GM15510 (cell line): ENCODE data around the gene PSMB5.

Experiments used
- POLR2A ChIP-seq: IDR thresholded peaks from 3 replicates; pipeline ENCODE4 v1.6.1; 2011; ENCODE audit warnings: borderline replicate concordance; ENCODE audit not compliant: insufficient read length; ENCODE audit errors: extremely low read depth

Gene PSMB5

GRCh38 chr14:23035303-23036144, 824 bp upstream of the PSMB5 start:
- no peak for TF ChIP-seq POLR2A

GRCh38 chr14:23033801-23034497, 751 bp downstream of the PSMB5 start:
- no peak for TF ChIP-seq POLR2A

DNA sequence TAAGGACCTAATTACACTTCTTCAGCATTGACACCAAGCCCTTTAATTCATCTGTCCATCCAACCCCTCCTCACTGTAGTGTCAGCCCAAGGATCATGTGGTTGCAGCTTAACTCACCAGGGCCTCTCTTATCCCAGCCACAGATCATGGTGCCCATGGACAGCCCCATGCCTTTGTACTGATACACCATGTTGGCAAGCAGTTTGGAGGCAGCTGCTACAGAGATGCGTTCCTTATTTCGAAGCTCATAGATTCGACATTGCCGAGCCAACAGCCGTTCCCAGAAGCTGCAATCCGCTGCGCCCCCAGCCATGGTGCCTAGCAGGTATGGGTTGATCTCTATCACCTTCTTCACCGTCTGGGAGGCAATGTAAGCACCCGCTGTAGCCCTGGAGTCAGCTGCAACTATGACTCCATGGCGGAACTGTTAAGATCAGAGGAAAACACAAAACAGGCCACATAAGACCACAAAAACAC, 1.4 kb downstream of the PSMB5 start:
- no peak for TF ChIP-seq POLR2A

DNA sequence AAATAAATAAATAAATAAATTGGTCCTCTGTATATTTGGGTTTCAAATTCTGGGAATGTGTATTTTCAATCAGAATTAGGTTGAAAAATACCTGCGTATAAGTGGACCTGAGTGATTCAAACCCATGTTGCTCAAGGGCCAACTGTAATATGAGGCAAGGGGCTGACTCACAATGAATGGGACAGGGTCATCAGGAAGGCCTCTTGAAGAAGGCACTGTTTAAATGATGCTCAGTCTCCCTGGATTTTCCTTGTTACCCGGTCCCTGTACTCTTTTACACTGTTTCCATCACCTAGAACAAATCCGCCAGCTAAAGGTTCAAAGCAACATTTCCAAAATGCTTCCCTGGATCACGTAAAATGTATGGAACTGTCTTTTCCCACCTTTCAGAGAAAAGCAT, 3.8 kb downstream of the PSMB5 start:
- TF ChIP-seq POLR2A, result no peak

GRCh38 chr14:23028799-23029198, 5.9 kb downstream of the PSMB5 start:
- TF ChIP-seq POLR2A, result no peak

GRCh38 chr14:23025151-23025814, 9.4 kb downstream of the PSMB5 start:
- TF ChIP-seq POLR2A, result no peak

DNA sequence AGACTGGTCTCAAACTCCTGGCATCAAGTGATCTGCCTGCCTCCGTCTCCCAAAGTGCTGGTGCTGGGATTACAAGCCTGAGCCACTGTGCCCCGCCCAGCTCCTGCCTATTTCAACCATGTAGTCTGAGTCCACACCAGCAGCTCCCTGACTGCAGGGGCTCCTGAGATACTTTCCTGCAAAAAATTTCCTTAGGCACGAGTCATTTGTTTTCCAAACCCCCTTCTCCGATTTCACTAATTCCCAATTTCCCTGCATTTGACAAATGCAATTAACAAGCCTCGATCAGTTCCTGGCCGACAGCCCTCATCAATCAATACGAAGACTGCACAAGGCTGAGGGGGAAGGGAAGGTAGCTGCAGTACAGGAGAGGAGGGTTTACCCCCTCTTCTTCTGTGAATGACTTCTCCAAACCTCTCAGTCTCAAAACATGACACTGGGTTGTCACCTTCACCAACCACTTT, 10.1 kb downstream of the PSMB5 start:
- TF ChIP-seq POLR2A, result no peak

- no peak for TF ChIP-seq POLR2A
Observed at GRCh38 chr14:23023795-23024152, 10.9 kb downstream of the PSMB5 start.

- no peak for TF ChIP-seq POLR2A
Observed at GRCh38 chr14:23023022-23023794, 11.5 kb downstream of the PSMB5 start.

DNA sequence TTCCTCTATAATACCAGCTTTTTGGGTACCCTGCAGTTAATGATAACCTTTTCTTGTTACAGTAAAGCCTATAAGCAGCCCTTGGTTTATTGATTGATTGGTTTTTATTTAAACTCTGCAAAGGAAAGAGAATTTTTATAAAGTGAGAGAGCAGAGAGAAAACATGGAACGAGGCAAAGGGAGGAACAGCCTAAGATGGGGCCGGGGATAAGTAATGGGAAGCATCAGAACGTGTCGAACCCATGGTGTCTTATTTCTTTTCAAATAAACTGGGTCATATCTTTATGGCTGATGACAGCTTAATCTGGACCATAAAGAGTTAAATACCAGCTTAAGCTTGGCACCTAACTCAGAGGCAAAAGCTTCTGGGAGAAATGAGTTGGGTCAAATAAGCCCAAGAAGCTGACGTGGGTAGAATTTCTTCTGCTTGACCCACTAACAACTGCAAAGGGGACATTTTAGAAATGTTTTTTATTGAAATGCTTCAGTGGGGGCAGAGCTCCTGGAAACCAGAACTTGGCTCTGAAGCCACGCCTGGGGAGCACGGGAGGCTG, 12.7 kb downstream of the PSMB5 start:
- no peak for TF ChIP-seq POLR2A

- TF ChIP-seq POLR2A, result no peak
Observed at GRCh38 chr14:23021434-23021833, 13.3 kb downstream of the PSMB5 start.

GRCh38 chr14:23020143-23021128, 14.3 kb downstream of the PSMB5 start:
- TF ChIP-seq POLR2A, result no peak

- TF ChIP-seq POLR2A, result no peak
Observed at GRCh38 chr14:23018107-23018506, 16.6 kb downstream of the PSMB5 start.
